ENCODE results near the gene CSGALNACT2.

GRCh38 chr10:43176271-43176670, 38.0 kb downstream of the CSGALNACT2 start:
- no peak for TF ChIP-seq CTCF (IDR thresholded peaks at IDR 0.05; ENCODE audit: low read depth, low read length)
- no peak for TF ChIP-seq POLR2A (IDR thresholded peaks at IDR 0.05; ENCODE audit: extremely low read depth, insufficient read length)
- no peak for TF ChIP-seq MAX (IDR thresholded peaks at IDR 0.05; ENCODE audit: low read depth, low read length)
- TF ChIP-seq MYC (IDR thresholded peaks at IDR 0.05; ENCODE audit: low read depth, low read length) = no peak

Measured in NB4 (cell line).